ENCODE measurements around the gene MYRIP. TPM values are rescaled to one million over a fixed set of nuclear protein-coding genes. Genes with fewer than 3 reads are reported as not detected.

Gene MYRIP
- total RNA-seq, 1 experiment from 2014 or later: 0.44 TPM

GRCh38 chr3:40143283-40144090 lies 334.1 kb downstream of the MYRIP start (continued):
- TF ChIP-seq ZBTB33 (IDR thresholded peaks at IDR 0.05; ENCODE audit: extremely low read depth, insufficient replicate concordance, low read length) (no peak), TCF7L2 (IDR thresholded peaks at IDR 0.05; ENCODE audit: borderline replicate concordance, extremely low read depth, insufficient read depth, insufficient read length) (no peak), MAX (IDR thresholded peaks at IDR 0.05) (no peak), FOSL1 (IDR thresholded peaks at IDR 0.05; ENCODE audit: low read depth) (no peak), ZNF274 (IDR thresholded peaks at IDR 0.05; ENCODE audit: low read depth, low read length) (no peak), POLR2A (IDR thresholded peaks at IDR 0.05; ENCODE audit: borderline replicate concordance, extremely low read depth, insufficient read depth, insufficient read length) (no peak)

- no TSS peak for BruUV-seq (replicated peaks)
- Histone ChIP-seq H3K9me2 (ENCODE audit: insufficient read depth) (no peaks in the 10 kb centered on the region), H3K9ac (ENCODE audit: low read length) (no peak overlapping the region), H3K27me3 (ENCODE audit: insufficient read depth, low read length) (peaks cover 33% of the 10 kb centered on the region), H3K79me2 (ENCODE audit: insufficient read depth, low read length) (no peaks in the 10 kb centered on the region), H4K20me1 (ENCODE audit: insufficient read depth) (no peaks in the 10 kb centered on the region), H3K4me2 (ENCODE audit: low read length) (no peak overlapping the region), H3K36me3 (ENCODE audit: control insufficient read depth in 1 of 2, insufficient read depth in 2 of 2, low read length in 2 of 2) (no peaks in the 10 kb centered on the region), H2AFZ (ENCODE audit: low read depth, low read length, poor library complexity, severe bottlenecking) (no peak overlapping the region), H3K9me3 (ENCODE audit: control insufficient read depth in 1 of 2, insufficient read depth in 1 of 2, low read depth in 1 of 2, low read length in 2 of 2) (no peaks in the 10 kb centered on the region), H3K4me1 (ENCODE audit: control insufficient read depth in 1 of 2, insufficient read depth in 2 of 2, low read length in 2 of 2) (no peaks in the 10 kb centered on the region), H3K4me3 (replicated peaks in 1 of 2; ENCODE audit: low read depth in 1 of 2, low read length in 2 of 2) (no peak overlapping the region), H3K27ac (ENCODE audit: low read depth, low read length) (no peak overlapping the region)
- DNase-seq (ENCODE audit: low read depth, low spot score) (no peak), ATAC-seq (no peak)
- POLR2A ChIA-PET: no interaction called here
- CTCF ChIA-PET: no interaction called here
- RAD21 ChIA-PET (ENCODE audit: low non-redundant PET in 1 of 2, low total read pairs in 2 of 2, uncharacterized antibody in 2 of 2, unreplicated experiment in 2 of 2): no interaction called here
- TF ChIP-seq YY1 (IDR thresholded peaks at IDR 0.05; ENCODE audit: extremely low read depth, insufficient replicate concordance, low read depth, low read length) (no peak), REST (IDR thresholded peaks at IDR 0.05; ENCODE audit: low read depth) (no peak), CBX3 (IDR thresholded peaks at IDR 0.05; ENCODE audit: low read depth) (no peak), ELF1 (IDR thresholded peaks at IDR 0.05; ENCODE audit: borderline replicate concordance, low read depth) (no peak), CTCF (IDR thresholded peaks at IDR 0.05 in 2 of 3, conservative IDR thresholded peaks at IDR 0.05 in 1 of 3; ENCODE audit: borderline replicate concordance in 1 of 3, insufficient read depth in 1 of 3, low read depth in 2 of 3, low read length in 2 of 3) (no peak), FOSL1 (IDR thresholded peaks at IDR 0.05; ENCODE audit: low read depth) (no peak), TCF7L2 (IDR thresholded peaks at IDR 0.05; ENCODE audit: borderline replicate concordance, extremely low read depth, insufficient read depth, insufficient read length) (no peak), EGR1 (IDR thresholded peaks at IDR 0.05; ENCODE audit: low read depth) (no peak), SP1 (IDR thresholded peaks at IDR 0.05; ENCODE audit: low read depth) (no peak), POLR2AphosphoS5 (IDR thresholded peaks at IDR 0.05; ENCODE audit: low read depth, low read length) (no peak)
- intact Hi-C loops (cut with micrococcal nuclease): no loop called here
Observed at GRCh38 chr3:40148827-40149226, 339.4 kb downstream of the MYRIP start.

All from HCT116 (cell line).